Urinary bladder (tissue), 4 donors: ENCODE measurements around the gene CLIC5. TPM values are rescaled to one million over a fixed set of nuclear protein-coding genes. Genes with fewer than 3 reads are reported as not detected.

ENCODE experiments used
- DNase-seq: peaks from one replicate; pipeline ENCODE4 v3.0.0-alpha.2; 2015; ENCODE audit errors: extremely low spot score
- H3K27ac ChIP-seq: one replicate; pipeline ENCODE4 v1.5.1; 2013; ENCODE audit warnings: low read depth, mild to moderate bottlenecking, moderate library complexity
- H3K36me3 ChIP-seq: one replicate; pipeline ENCODE4 v1.6.1; 2013; ENCODE audit warnings: mild to moderate bottlenecking, moderate library complexity; ENCODE audit not compliant: insufficient read depth
- H3K4me1 ChIP-seq: one replicate; pipeline ENCODE4 v1.6.1; 2013; ENCODE audit warnings: mild to moderate bottlenecking, moderate library complexity; ENCODE audit not compliant: insufficient read depth
- H3K4me3 ChIP-seq: one replicate; pipeline ENCODE4 v1.5.1; 2013; ENCODE audit warnings: low read depth, low read length
- WGBS: extraction: QIAGEN DNeasy Blood & Tissue Kit; methylation state at CpG from one replicate; pipeline ENCODE4 v1.1.7; 2013; 5-methylcytosine and 5-hydroxymethylcytosine counted together
- polyA plus RNA-seq: library from polyadenylated mRNA; stranded (reverse); fragments of 200-250 nt; gene quantifications from one replicate; pipeline ENCODE4 v1.2.3, GENCODE V29; 2013
- total RNA-seq: library from RNA; depleted of rRNA; stranded (reverse); fragments of >200 nt; gene quantifications from one replicate; pipeline ENCODE4 v1.2.3, GENCODE V29; 2014
- donor health status: healthy with polysubstance abuse.
- donor health status: healthy.

Gene CLIC5
- total and polyA plus RNA-seq, 2 donors: 2.4 to 4.3 TPM

GRCh38 chr6:45998524-45998923, 17.1 kb downstream of the CLIC5 start:
- H3K27ac ChIP-seq: no peak overlapping the region

GRCh38 chr6:45997875-45998506, 17.7 kb downstream of the CLIC5 start:
- WGBS: 93% methylated on average over 5 of the region's 5 CpGs
- H3K4me1 ChIP-seq: no peaks in the 10 kb centered on the region

More at GRCh38 chr6:45998524-45998923, 17.1 kb downstream of the CLIC5 start:
- DNase-seq: no peak
- H3K4me1 ChIP-seq: no peaks in the 10 kb centered on the region
- H3K4me3 ChIP-seq: no peak overlapping the region
- WGBS: 83% methylated on average over 2 of the region's 2 CpGs
- no peaks in the 10 kb centered on the region for H3K36me3 ChIP-seq

GRCh38 chr6:45991189-45991588, 24.5 kb downstream of the CLIC5 start:
- Histone ChIP-seq H3K36me3 (no peaks in the 10 kb centered on the region), H3K4me3 (no peak overlapping the region), H3K4me1 (no peaks in the 10 kb centered on the region), H3K27ac (no peak overlapping the region)
- DNase-seq: no peak
- 58% methylated on average over 1 of the region's 1 CpG for WGBS

More at GRCh38 chr6:45997875-45998506, 17.7 kb downstream of the CLIC5 start:
- Histone ChIP-seq H3K27ac (no peak overlapping the region), H3K36me3 (no peaks in the 10 kb centered on the region), H3K4me3 (no peak overlapping the region)
- DNase-seq: no peak

GRCh38 chr6:45990162-45990561, 25.5 kb downstream of the CLIC5 start:
- no peak for DNase-seq
- no peak overlapping the region for H3K4me3 ChIP-seq
- H3K4me1 ChIP-seq: no peaks in the 10 kb centered on the region
- H3K27ac ChIP-seq: no peak overlapping the region
- no peaks in the 10 kb centered on the region for H3K36me3 ChIP-seq
- WGBS: 71% methylated on average over 1 of the region's 1 CpG

GRCh38 chr6:45988635-45989034, 27.0 kb downstream of the CLIC5 start:
- no peak for DNase-seq
- Histone ChIP-seq H3K36me3 (no peaks in the 10 kb centered on the region), H3K4me3 (no peak overlapping the region), H3K27ac (no peak overlapping the region), H3K4me1 (no peaks in the 10 kb centered on the region)
- WGBS: 68% methylated on average over 2 of the region's 2 CpGs

- Histone ChIP-seq H3K36me3 (no peaks in the 10 kb centered on the region), H3K4me3 (no peak overlapping the region), H3K4me1 (no peaks in the 10 kb centered on the region), H3K27ac (no peak overlapping the region)
- WGBS: 99% methylated on average over 1 of the region's 1 CpG
- DNase-seq: no peak
Measured at GRCh38 chr6:45987856-45988255, 27.8 kb downstream of the CLIC5 start.

- Histone ChIP-seq H3K27ac (no peak overlapping the region), H3K36me3 (no peaks in the 10 kb centered on the region), H3K4me1 (no peaks in the 10 kb centered on the region), H3K4me3 (no peak overlapping the region)
- no peak for DNase-seq
Measured at GRCh38 chr6:45986746-45987274, 28.9 kb downstream of the CLIC5 start.

GRCh38 chr6:45984788-45985425, 30.8 kb downstream of the CLIC5 start:
- no peak overlapping the region for H3K27ac ChIP-seq
- DNase-seq: no peak
- 80% methylated on average over 5 of the region's 5 CpGs for WGBS
- no peak overlapping the region for H3K4me3 ChIP-seq
- H3K36me3 ChIP-seq: no peaks in the 10 kb centered on the region
- H3K4me1 ChIP-seq: no peaks in the 10 kb centered on the region

- no peak for DNase-seq
- H3K4me3 ChIP-seq: no peak overlapping the region
- H3K27ac ChIP-seq: no peak overlapping the region
- H3K36me3 ChIP-seq: no peaks in the 10 kb centered on the region
- WGBS: 92% methylated on average over 7 of the region's 7 CpGs
- H3K4me1 ChIP-seq: no peaks in the 10 kb centered on the region
Measured at GRCh38 chr6:45984347-45984746, 31.3 kb downstream of the CLIC5 start.

GRCh38 chr6:45983062-45983461, 32.6 kb downstream of the CLIC5 start:
- WGBS: 69% methylated on average over 1 of the region's 1 CpG
- no peak overlapping the region for H3K27ac ChIP-seq
- H3K4me1 ChIP-seq: no peaks in the 10 kb centered on the region
- no peak overlapping the region for H3K4me3 ChIP-seq
- H3K36me3 ChIP-seq: no peaks in the 10 kb centered on the region
- DNase-seq: no peak

- H3K36me3 ChIP-seq: no peaks in the 10 kb centered on the region
- no peaks in the 10 kb centered on the region for H3K4me1 ChIP-seq
- H3K4me3 ChIP-seq: no peak overlapping the region
- H3K27ac ChIP-seq: no peak overlapping the region
- no peak for DNase-seq
- 64% methylated on average over 9 of the region's 9 CpGs for WGBS
Measured at GRCh38 chr6:45982280-45983036, 33.2 kb downstream of the CLIC5 start.

GRCh38 chr6:45981046-45981445, 34.6 kb downstream of the CLIC5 start:
- H3K4me3 ChIP-seq: no peak overlapping the region
- no peak for DNase-seq
- no peak overlapping the region for H3K27ac ChIP-seq
- no peaks in the 10 kb centered on the region for H3K36me3 ChIP-seq
- 88% methylated on average over 3 of the region's 3 CpGs for WGBS
- no peaks in the 10 kb centered on the region for H3K4me1 ChIP-seq

- H3K4me1 ChIP-seq: no peaks in the 10 kb centered on the region
- 64% methylated on average over 2 of the region's 2 CpGs for WGBS
- no peak overlapping the region for H3K4me3 ChIP-seq
- no peak overlapping the region for H3K27ac ChIP-seq
- DNase-seq: no peak
- H3K36me3 ChIP-seq: no peaks in the 10 kb centered on the region
Measured at GRCh38 chr6:45979311-45979710, 36.3 kb downstream of the CLIC5 start.

- Histone ChIP-seq H3K4me1 (no peaks in the 10 kb centered on the region), H3K4me3 (no peak overlapping the region), H3K27ac (no peak overlapping the region), H3K36me3 (no peaks in the 10 kb centered on the region)
- DNase-seq: no peak
Measured at GRCh38 chr6:45974596-45974995, 41.1 kb downstream of the CLIC5 start.
